GM23338 (cell line): ENCODE data around the gene NFKBIZ. TPM values are rescaled to one million over a fixed set of nuclear protein-coding genes. Genes with fewer than 3 reads are reported as not detected.

Experiments
- ATAC-seq: fragments of 200-7000 bp; cut with Tn5 transposase; 3 replicates; pipeline ENCODE4 v1.9.1; 2020
- DNase-seq: peaks from one replicate; pipeline ENCODE4 v3.0.0-alpha.2; 2015; ENCODE audit warnings: low spot score
- H2AFZ ChIP-seq: fragments of 200-600 bp; sonication (generic); 2 replicates; pipeline ENCODE4 v1.8.0; 2016; ENCODE audit warnings: antibody characterized with exemption, mild to moderate bottlenecking, moderate library complexity
- H3F3A ChIP-seq: fragments of 200-600 bp; sonication (generic); replicated peaks from 2 replicates; pipeline ENCODE4 v1.8.0; 2017; ENCODE audit warnings: antibody characterized with exemption, mixed run types, low read depth
- H3K27ac ChIP-seq: fragments of 200-600 bp; sonication (generic); 2 replicates; pipeline ENCODE4 v1.6.1; 2016; ENCODE audit warnings: low read depth
- H3K27me3 ChIP-seq: fragments of 200-600 bp; sonication (generic); 2 replicates; pipeline ENCODE4 v1.8.0; 2016; ENCODE audit warnings: mild to moderate bottlenecking, mixed run types, moderate library complexity; ENCODE audit not compliant: insufficient read depth
- H3K36me3 ChIP-seq: fragments of 200-600 bp; sonication (generic); 2 replicates; pipeline ENCODE4 v1.8.0; 2016; ENCODE audit warnings: mild to moderate bottlenecking; ENCODE audit not compliant: insufficient read depth
- H3K4me1 ChIP-seq: fragments of 200-600 bp; sonication (generic); 2 replicates; pipeline ENCODE4 v1.8.0; 2016; ENCODE audit warnings: mild to moderate bottlenecking, moderate library complexity; ENCODE audit not compliant: insufficient read depth
- H3K4me2 ChIP-seq: fragments of 200-600 bp; sonication (generic); 2 replicates; pipeline ENCODE4 v1.7.1; 2017; ENCODE audit warnings: mixed run types
- H3K4me3 ChIP-seq: fragments of 200-600 bp; sonication (generic); 2 replicates; pipeline ENCODE4 v1.6.1; 2016; ENCODE audit warnings: mixed run types
- H3K79me2 ChIP-seq: fragments of 200-600 bp; sonication (generic); replicated peaks from 2 replicates; pipeline ENCODE4 v1.8.0; 2017; ENCODE audit warnings: mild to moderate bottlenecking; ENCODE audit not compliant: insufficient read depth
- H3K9me2 ChIP-seq: fragments of 200-600 bp; sonication (generic); 2 replicates; pipeline ENCODE4 v1.8.0; 2017; ENCODE audit not compliant: insufficient read depth
- H4K20me1 ChIP-seq: fragments of 200-600 bp; sonication (generic); replicated peaks from 2 replicates; pipeline ENCODE4 v1.8.0; 2017; ENCODE audit warnings: mild to moderate bottlenecking; ENCODE audit not compliant: insufficient read depth
- H3K27ac Mint-ChIP-seq: 2 replicates; pipeline ENCODE4 v1.8.0; 2020; ENCODE audit warnings: inconsistent platforms, mild to moderate bottlenecking, moderate library complexity, mixed read lengths
- H3K27me3 Mint-ChIP-seq: 3 replicates; pipeline ENCODE4 v1.8.0; 2022; ENCODE audit warnings: low read depth, mild to moderate bottlenecking, moderate library complexity, mixed read lengths, inconsistent platforms; ENCODE audit not compliant: insufficient read depth, poor library complexity
- H3K36me3 Mint-ChIP-seq: 3 replicates; pipeline ENCODE4 v1.8.0; 2021; ENCODE audit warnings: low read depth, mild to moderate bottlenecking, inconsistent platforms, moderate library complexity, mixed read lengths
- H3K4me1 Mint-ChIP-seq: 3 replicates; pipeline ENCODE4 v1.8.0; 2020; ENCODE audit warnings: mild to moderate bottlenecking, inconsistent platforms, mixed read lengths
- H3K4me3 Mint-ChIP-seq: 3 replicates; pipeline ENCODE4 v1.8.0; 2021; ENCODE audit warnings: moderate library complexity, mild to moderate bottlenecking, inconsistent platforms, mixed read lengths
- H3K9me3 Mint-ChIP-seq: 3 replicates; pipeline ENCODE4 v1.8.0; 2020; ENCODE audit warnings: moderate library complexity, mild to moderate bottlenecking, inconsistent platforms, mixed read lengths
- CREB1 ChIP-seq: fragments of 250-450 bp; sonication (Bioruptor Pico); IDR thresholded peaks from 2 replicates; pipeline ENCODE4 v1.5.0; 2020; ENCODE audit warnings: low read depth, mild to moderate bottlenecking, moderate library complexity
- ETS1 ChIP-seq: IDR thresholded peaks from 2 replicates; pipeline ENCODE4 v1.6.1; 2016; ENCODE audit warnings: antibody characterized with exemption
- EZH2 ChIP-seq: fragments of 200-600 bp; sonication (generic); IDR thresholded peaks from one replicate; pipeline ENCODE4 v1.8.0; 2017; ENCODE audit warnings: antibody characterized with exemption, mild to moderate bottlenecking, low read depth; ENCODE audit not compliant: unreplicated experiment
- EZH2phosphoT487 ChIP-seq: fragments of 200-600 bp; sonication (generic); IDR thresholded peaks from one replicate; pipeline ENCODE4 v1.8.1; 2018; ENCODE audit warnings: antibody characterized with exemption; ENCODE audit not compliant: unreplicated experiment
- JUNB ChIP-seq: IDR thresholded peaks from one replicate; pipeline ENCODE4 v1.6.1; 2016; ENCODE audit warnings: antibody characterized with exemption; ENCODE audit not compliant: unreplicated experiment
- NANOG ChIP-seq: IDR thresholded peaks from 2 replicates; pipeline ENCODE4 v1.6.1; 2016; ENCODE audit warnings: antibody characterized with exemption, borderline replicate concordance
- POLR2AphosphoS5 ChIP-seq: IDR thresholded peaks from 2 replicates; pipeline ENCODE4 v1.6.1; 2016; ENCODE audit warnings: antibody characterized with exemption, low read depth
- REST ChIP-seq: IDR thresholded peaks from one replicate; pipeline ENCODE4 v1.6.1; 2018; ENCODE audit warnings: antibody characterized with exemption; ENCODE audit not compliant: unreplicated experiment
- STAT1 ChIP-seq: IDR thresholded peaks from one replicate; pipeline ENCODE4 v1.6.1; 2016; ENCODE audit warnings: antibody characterized with exemption; ENCODE audit not compliant: unreplicated experiment
- ZNF114 ChIP-seq: fragments of 250-450 bp; sonication (Bioruptor Pico); IDR thresholded peaks from 2 replicates; pipeline ENCODE4 v1.5.0; 2020; ENCODE audit warnings: mild to moderate bottlenecking, moderate library complexity
- ZNF331 ChIP-seq: fragments of 250-450 bp; sonication (Bioruptor Pico); IDR thresholded peaks from 2 replicates; pipeline ENCODE4 v1.5.0; 2020; ENCODE audit warnings: low read depth, mild to moderate bottlenecking, moderate library complexity
- polyA plus RNA-seq: library from polyadenylated mRNA; unstranded; fragments of >200 nt; fragmentation: Nextera tagmentation; extraction: Ambion mirVana; gene quantifications from 2 replicates; pipeline ENCODE4 v1.2.1, GENCODE V29; 2016
- total RNA-seq: library from RNA; depleted of rRNA; stranded (reverse); fragments of >200 nt; shearing (Covaris generic); gene quantifications from 2 replicates; pipeline ENCODE4 v1.2.3, GENCODE V29; 2014

The NFKBIZ gene
- total and polyA plus RNA-seq, 2 experiments from 2014 or later, result 14.1 to 18.2 TPM

DNA sequence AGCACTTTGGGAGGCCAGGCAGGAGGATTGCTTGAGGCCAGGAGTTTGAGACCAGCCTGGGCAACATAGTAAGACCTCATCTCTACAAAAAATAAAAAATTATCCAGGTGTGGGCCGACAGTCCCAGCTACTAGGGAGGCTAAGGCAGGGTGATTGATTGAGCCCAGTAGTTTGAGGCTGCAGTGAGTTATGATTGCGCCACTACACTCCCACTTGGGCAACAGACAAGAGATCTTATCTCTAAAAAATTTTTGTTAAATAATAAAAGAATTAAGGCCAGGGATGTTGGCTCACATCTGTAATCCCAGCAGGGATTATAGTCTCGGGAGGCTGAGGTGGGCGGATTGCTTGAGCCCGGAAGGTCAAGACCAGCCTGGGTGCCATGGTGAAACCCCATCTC lies 25.8 kb upstream of the NFKBIZ start:
- Histone ChIP-seq H3K4me2 (no peak overlapping the region), H2AFZ (no peak overlapping the region), H3K4me1 (peaks cover 5% of the 10 kb centered on the region), H3K9me2 (no peaks in the 10 kb centered on the region), H3F3A (no peaks in the 10 kb centered on the region), H4K20me1 (no peaks in the 10 kb centered on the region), H3K27ac (no peak overlapping the region), H3K4me3 (no peak overlapping the region), H3K27me3 (no peaks in the 10 kb centered on the region), H3K79me2 (peaks cover 1% of the 10 kb centered on the region; the same call in 1 of the 2 replicates), H3K36me3 (peaks cover 3% of the 10 kb centered on the region; the same call in 1 of the 2 replicates)
- ATAC-seq, result no peak
- Mint-ChIP-seq H3K27me3 (peaks cover 3% of the 10 kb centered on the region), H3K4me3 (no peak overlapping the region), H3K27ac (no peak overlapping the region), H3K4me1 (peaks cover 10% of the 10 kb centered on the region), H3K36me3 (0 out of 3 replicates have a peak, but pooled peaks cover 6% of the 10 kb centered on the region), H3K9me3 (no peaks in the 10 kb centered on the region)
- no peak for DNase-seq
- no peak for TF ChIP-seq REST
- no peak for TF ChIP-seq ETS1
- no peak for TF ChIP-seq NANOG
- TF ChIP-seq STAT1, result no peak
- TF ChIP-seq EZH2phosphoT487, result no peak
- TF ChIP-seq EZH2, result no peak
- no peak for TF ChIP-seq JUNB
- TF ChIP-seq ZNF114 (CRISPR knock-in tag), result no peak
- no peak for TF ChIP-seq CREB1 (CRISPR knock-in tag)
- TF ChIP-seq POLR2AphosphoS5, result no peak
- TF ChIP-seq ZNF331 (CRISPR knock-in tag), result no peak

DNA sequence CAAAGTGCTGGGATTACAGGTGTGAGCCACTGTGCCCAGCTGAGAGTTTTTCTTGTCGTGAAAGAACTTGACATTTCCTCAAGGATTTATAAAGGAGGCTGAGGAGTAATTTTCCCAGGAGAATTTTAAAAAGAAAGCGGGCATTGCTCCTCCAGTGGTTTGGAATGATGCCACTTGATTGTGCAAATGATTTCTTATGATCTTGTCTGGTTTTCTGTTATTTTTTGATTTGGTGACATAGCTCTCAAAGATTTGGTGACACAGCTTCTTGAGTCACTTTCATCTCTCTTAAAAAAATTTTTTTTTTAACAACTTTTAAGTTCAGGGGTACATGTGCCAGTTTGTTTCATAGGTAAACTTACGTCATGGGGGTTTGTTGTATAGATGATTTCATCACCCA lies 24.6 kb upstream of the NFKBIZ start:
- H3K27me3 ChIP-seq, result no peaks in the 10 kb centered on the region
- no peaks in the 10 kb centered on the region for H3F3A ChIP-seq
- Mint-ChIP-seq H3K4me1 (peaks cover 17% of the 10 kb centered on the region), H3K27me3 (peaks cover 3% of the 10 kb centered on the region), H3K36me3 (0 out of 3 replicates have a peak, but pooled peaks cover 6% of the 10 kb centered on the region), H3K9me3 (no peaks in the 10 kb centered on the region), H3K27ac (no peak overlapping the region), H3K4me3 (no peak overlapping the region)
- H3K9me2 ChIP-seq, result no peaks in the 10 kb centered on the region
- ATAC-seq, result no peak
- peaks cover 17% of the 10 kb centered on the region for H3K4me1 ChIP-seq
- no peak overlapping the region for H3K4me2 ChIP-seq
- H3K27ac ChIP-seq, result no peak overlapping the region
- no peak overlapping the region for H3K4me3 ChIP-seq
- DNase-seq, result no peak
- H3K79me2 ChIP-seq, result peaks cover 6% of the 10 kb centered on the region; the same call in 1 of the 2 replicates
- peaks cover 3% of the 10 kb centered on the region; the same call in 1 of the 2 replicates for H3K36me3 ChIP-seq
- H4K20me1 ChIP-seq, result no peaks in the 10 kb centered on the region
- no peak overlapping the region for H2AFZ ChIP-seq
- TF ChIP-seq ETS1 (no peak), EZH2 (no peak)
